Hepatocyte (in vitro differentiated cells): ENCODE results near the gene DYRK1A. TPM values are rescaled to one million over a fixed set of nuclear protein-coding genes. Genes with fewer than 3 reads are reported as not detected.

Experiments used
- DNase-seq: peaks from one replicate; pipeline ENCODE4 v3.0.0-alpha.2; 2016; ENCODE audit warnings: low spot score
- H2AFZ ChIP-seq: fragments of 200-600 bp; sonication (generic); 2 replicates; pipeline ENCODE4 v1.6.0; 2016; ENCODE audit warnings: antibody characterized with exemption, mild to moderate bottlenecking
- H3K27ac ChIP-seq: fragments of 200-600 bp; sonication (generic); 2 replicates; pipeline ENCODE4 v1.5.1; 2016; ENCODE audit warnings: mild to moderate bottlenecking
- H3K27me3 ChIP-seq: fragments of 200-600 bp; sonication (generic); 2 replicates; pipeline ENCODE4 v1.6.1; 2016
- H3K36me3 ChIP-seq: fragments of 200-600 bp; sonication (generic); replicated peaks from 2 replicates; pipeline ENCODE4 v1.5.1; 2016; ENCODE audit warnings: low read depth; ENCODE audit not compliant: insufficient read depth
- H3K4me1 ChIP-seq: fragments of 200-600 bp; sonication (generic); 2 replicates; pipeline ENCODE4 v1.5.1; 2016; ENCODE audit warnings: mild to moderate bottlenecking, moderate library complexity; ENCODE audit not compliant: insufficient read depth
- H3K4me2 ChIP-seq: fragments of 200-600 bp; sonication (generic); 2 replicates; pipeline ENCODE4 v1.6.0; 2016
- H3K4me3 ChIP-seq: fragments of 200-600 bp; sonication (generic); 2 replicates; pipeline ENCODE4 v1.5.1; 2016; ENCODE audit warnings: mild to moderate bottlenecking
- H3K79me2 ChIP-seq: fragments of 200-600 bp; sonication (generic); 2 replicates; pipeline ENCODE4 v1.6.0; 2017; ENCODE audit warnings: mild to moderate bottlenecking
- H3K9me2 ChIP-seq: fragments of 200-600 bp; sonication (generic); replicated peaks from 2 replicates; pipeline ENCODE4 v1.6.0; 2017; ENCODE audit warnings: mild to moderate bottlenecking; ENCODE audit not compliant: insufficient read depth
- H3K9me3 ChIP-seq: fragments of 200-600 bp; sonication (generic); 2 replicates; pipeline ENCODE4 v1.5.1; 2016; ENCODE audit warnings: low read depth, mild to moderate bottlenecking
- H4K20me1 ChIP-seq: fragments of 200-600 bp; sonication (generic); 2 replicates; pipeline ENCODE4 v1.6.0; 2016; ENCODE audit warnings: mild to moderate bottlenecking; ENCODE audit not compliant: insufficient read depth, poor library complexity, severe bottlenecking
- EZH2 ChIP-seq: fragments of 200-600 bp; sonication (generic); IDR thresholded peaks from 2 replicates; pipeline ENCODE4 v1.6.1; 2016; ENCODE audit warnings: antibody characterized with exemption, mild to moderate bottlenecking, borderline replicate concordance
- EZH2phosphoT487 ChIP-seq: fragments of 200-600 bp; sonication (generic); IDR thresholded peaks from one replicate; pipeline ENCODE4 v1.6.1; 2018; ENCODE audit warnings: antibody characterized with exemption, mild to moderate bottlenecking, low read depth, moderate library complexity; ENCODE audit not compliant: unreplicated experiment, severe bottlenecking
- WGBS: methylation state at CpG from one replicate; pipeline ENCODE4 v1.1.6; 2016; ENCODE audit warnings: low lambda C conversion rate; ENCODE audit errors: missing lambda C conversion rate; 5-methylcytosine and 5-hydroxymethylcytosine counted together
- polyA plus RNA-seq: library from polyadenylated mRNA; unstranded; fragments of >200 nt; fragmentation: Nextera tagmentation; extraction: Ambion mirVana; gene quantifications from 2 replicates; pipeline ENCODE4 v1.2.1, GENCODE V29; 2016
- total RNA-seq: library from RNA; depleted of rRNA; stranded (reverse); fragments of >200 nt; gene quantifications from 2 replicates; pipeline ENCODE4 v1.2.3, GENCODE V29; 2014
- TF ChIP-seq, protein P1 (sequence below): fragments of 200-600 bp; sonication (generic); IDR thresholded peaks from 2 replicates; pipeline ENCODE4 v1.5.1; 2016; ENCODE audit warnings: antibody characterized with exemption, mild to moderate bottlenecking; ENCODE audit not compliant: poor library complexity

Gene DYRK1A
- total and polyA plus RNA-seq, 2 experiments from 2014 or later = 4.9 to 85.2 TPM

DNA sequence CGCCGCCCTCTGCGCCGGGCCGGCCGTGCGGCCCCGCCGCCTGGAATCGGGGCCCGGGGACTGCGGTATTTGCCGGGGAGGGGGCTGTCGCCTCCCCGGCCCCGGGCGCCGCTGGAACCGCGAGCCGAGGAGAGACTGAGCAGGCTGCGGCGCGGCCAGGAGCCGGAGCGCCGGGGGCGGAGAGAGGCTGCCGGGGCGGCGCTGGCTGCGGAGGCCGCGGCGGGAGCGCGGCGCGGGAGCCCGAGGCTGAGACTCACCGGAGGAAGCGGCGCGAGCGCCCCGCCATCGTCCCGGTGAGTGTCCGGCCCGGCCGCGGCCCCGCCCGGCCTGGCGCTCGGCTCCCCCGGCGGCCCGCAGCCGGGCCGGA lies 746 bp downstream of the DYRK1A start:
- peaks cover 54% of the 10 kb centered on the region for H3K79me2 ChIP-seq
- peaks cover 33% of the 10 kb centered on the region for H3K4me1 ChIP-seq
- DNase-seq = peak; percentile 47
- H3K4me2 ChIP-seq = no peak overlapping the region
- no peaks in the 10 kb centered on the region for H3K9me2 ChIP-seq
- WGBS = 0% methylated on average over 3 of the region's 61 CpGs
- peaks cover 46% of the 10 kb centered on the region for H4K20me1 ChIP-seq
- TF ChIP-seq, protein P1, sequence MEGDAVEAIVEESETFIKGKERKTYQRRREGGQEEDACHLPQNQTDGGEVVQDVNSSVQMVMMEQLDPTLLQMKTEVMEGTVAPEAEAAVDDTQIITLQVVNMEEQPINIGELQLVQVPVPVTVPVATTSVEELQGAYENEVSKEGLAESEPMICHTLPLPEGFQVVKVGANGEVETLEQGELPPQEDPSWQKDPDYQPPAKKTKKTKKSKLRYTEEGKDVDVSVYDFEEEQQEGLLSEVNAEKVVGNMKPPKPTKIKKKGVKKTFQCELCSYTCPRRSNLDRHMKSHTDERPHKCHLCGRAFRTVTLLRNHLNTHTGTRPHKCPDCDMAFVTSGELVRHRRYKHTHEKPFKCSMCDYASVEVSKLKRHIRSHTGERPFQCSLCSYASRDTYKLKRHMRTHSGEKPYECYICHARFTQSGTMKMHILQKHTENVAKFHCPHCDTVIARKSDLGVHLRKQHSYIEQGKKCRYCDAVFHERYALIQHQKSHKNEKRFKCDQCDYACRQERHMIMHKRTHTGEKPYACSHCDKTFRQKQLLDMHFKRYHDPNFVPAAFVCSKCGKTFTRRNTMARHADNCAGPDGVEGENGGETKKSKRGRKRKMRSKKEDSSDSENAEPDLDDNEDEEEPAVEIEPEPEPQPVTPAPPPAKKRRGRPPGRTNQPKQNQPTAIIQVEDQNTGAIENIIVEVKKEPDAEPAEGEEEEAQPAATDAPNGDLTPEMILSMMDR = no peak
- no peak for TF ChIP-seq EZH2
- no peak for TF ChIP-seq EZH2phosphoT487
- H3K36me3 ChIP-seq = no peaks in the 10 kb centered on the region
- no peaks in the 10 kb centered on the region for H3K27me3 ChIP-seq
- no peak overlapping the region for H2AFZ ChIP-seq
- H3K27ac ChIP-seq = peak overlapping the region; percentile 99
- no peaks in the 10 kb centered on the region for H3K9me3 ChIP-seq
- H3K4me3 ChIP-seq = peak overlapping the region; percentile 91

DNA sequence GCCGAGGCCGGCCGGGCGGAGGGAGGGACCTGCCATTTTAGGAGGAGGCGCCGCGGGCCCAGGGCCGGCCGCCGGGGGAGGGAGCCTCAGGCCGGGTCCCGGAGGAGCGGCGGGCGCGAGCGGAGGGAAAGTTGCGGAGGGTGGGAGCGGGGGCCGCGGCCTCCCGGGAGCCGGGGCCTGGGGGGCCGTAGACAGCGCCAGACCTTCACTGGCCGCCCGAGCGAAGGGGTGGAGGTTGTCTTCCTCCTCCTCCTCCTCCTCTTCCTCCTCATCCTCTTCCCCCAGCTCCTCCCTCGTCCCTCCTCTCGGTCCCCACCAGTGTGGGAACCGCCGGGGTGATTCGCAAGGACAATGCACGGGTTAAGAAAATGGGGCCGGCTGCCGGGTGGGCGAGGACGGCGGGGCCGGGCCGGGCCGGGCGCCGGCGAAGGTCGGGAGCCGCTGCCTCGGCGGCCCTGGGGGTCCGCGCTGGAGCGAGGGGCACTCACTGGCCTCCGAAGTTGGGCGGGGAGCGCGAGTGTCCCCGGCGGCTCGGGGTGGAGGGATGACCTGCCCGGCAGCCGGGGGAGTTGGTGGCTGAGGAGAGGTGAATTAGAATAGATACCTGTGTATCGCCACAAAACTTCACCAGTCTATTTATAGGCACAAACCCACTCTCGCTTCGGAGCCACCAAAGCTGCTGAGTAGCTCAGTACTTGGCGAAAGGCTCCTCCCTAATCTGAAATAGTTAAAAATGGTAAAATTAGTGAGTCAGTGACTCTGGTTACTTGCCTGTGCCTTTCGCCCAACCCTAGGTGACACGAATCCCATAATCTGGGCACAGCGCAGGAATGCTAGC lies 1.3 kb downstream of the DYRK1A start:
- peak overlapping the region; percentile 89 for H3K4me2 ChIP-seq
- H3K4me3 ChIP-seq = peak overlapping the region; percentile 91
- WGBS = 2% methylated on average over 33 of the region's 68 CpGs
- peak overlapping the region; percentile 99 for H3K27ac ChIP-seq
- peaks cover 60% of the 10 kb centered on the region for H3K79me2 ChIP-seq
- peaks cover 52% of the 10 kb centered on the region for H4K20me1 ChIP-seq
- no peaks in the 10 kb centered on the region for H3K27me3 ChIP-seq
- TF ChIP-seq, protein P1 = no peak
- TF ChIP-seq EZH2 (no peak), EZH2phosphoT487 (no peak)
- no peaks in the 10 kb centered on the region for H3K9me3 ChIP-seq
- peak; percentile 40 for DNase-seq
- H2AFZ ChIP-seq = no peak overlapping the region
- peaks cover 33% of the 10 kb centered on the region for H3K4me1 ChIP-seq
- no peaks in the 10 kb centered on the region for H3K36me3 ChIP-seq
- H3K9me2 ChIP-seq = no peaks in the 10 kb centered on the region

DNA sequence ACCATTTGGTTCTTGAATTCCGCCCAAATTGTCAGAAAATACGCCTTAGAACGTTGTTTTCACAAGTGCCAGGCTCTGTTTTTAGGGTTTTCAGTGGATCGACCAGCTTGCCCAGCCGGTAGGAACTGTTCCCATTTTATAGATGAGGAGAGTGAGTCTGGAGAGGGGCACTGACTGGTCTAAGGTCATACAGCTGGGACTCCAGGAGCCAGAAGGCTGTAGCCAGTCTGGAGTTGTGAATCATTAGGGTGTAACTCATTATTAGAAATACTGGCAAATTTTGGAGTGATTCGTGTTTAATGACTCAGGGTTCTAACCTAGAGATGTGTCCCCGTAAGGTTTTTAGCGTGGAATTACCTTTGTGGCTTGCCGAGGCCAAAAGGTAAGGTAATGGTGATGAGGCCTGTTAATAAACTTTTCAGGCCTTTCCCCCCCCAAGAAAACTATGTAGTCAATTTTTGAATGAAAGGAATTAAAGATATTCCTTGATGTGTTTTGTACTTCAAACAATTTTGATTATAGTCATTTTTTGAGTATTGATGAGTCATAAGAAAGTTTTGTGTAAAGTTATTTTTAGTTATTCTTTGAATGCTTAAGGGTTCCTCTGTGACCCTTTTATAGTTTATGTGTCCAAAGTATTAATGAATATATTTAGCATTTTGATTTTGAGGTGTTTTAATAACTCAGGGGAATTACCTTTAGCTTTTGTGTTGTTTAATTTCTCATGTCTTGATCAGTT lies 2.1 kb downstream of the DYRK1A start:
- TF ChIP-seq EZH2phosphoT487 = no peak
- TF ChIP-seq, protein P1 = no peak
- TF ChIP-seq EZH2 = no peak
- H3K4me2 ChIP-seq = peak overlapping the region; percentile 89
- no peaks in the 10 kb centered on the region for H3K27me3 ChIP-seq
- H4K20me1 ChIP-seq = peaks cover 60% of the 10 kb centered on the region
- H3K9me3 ChIP-seq = no peaks in the 10 kb centered on the region
- H3K4me3 ChIP-seq = peak overlapping the region; percentile 91
- H3K36me3 ChIP-seq = no peaks in the 10 kb centered on the region
- H3K9me2 ChIP-seq = no peaks in the 10 kb centered on the region
- DNase-seq = peak; percentile 19
- no peak overlapping the region for H2AFZ ChIP-seq
- 13% methylated on average over 9 of the region's 9 CpGs for WGBS
- peaks cover 33% of the 10 kb centered on the region for H3K4me1 ChIP-seq
- peak overlapping the region; percentile 99 for H3K27ac ChIP-seq
- H3K79me2 ChIP-seq = peaks cover 68% of the 10 kb centered on the region
